Ishikawa (cell line): Measurements from ENCODE around the gene COPS4.

Source experiments
- CREB1 ChIP-seq: IDR thresholded peaks from 2 replicates; pipeline ENCODE4 v1.6.1; 2012; ENCODE audit warnings: low read depth
- EGR1 ChIP-seq: IDR thresholded peaks from 2 replicates; pipeline ENCODE4 v1.6.1; 2012
- EP300 ChIP-seq: IDR thresholded peaks from 2 replicates; pipeline ENCODE4 v1.6.1; 2012; ENCODE audit warnings: borderline replicate concordance
- FOXM1 ChIP-seq: IDR thresholded peaks from 2 replicates; pipeline ENCODE4 v1.6.1; 2012; ENCODE audit warnings: low read depth, borderline replicate concordance
- NFIC ChIP-seq: IDR thresholded peaks from 2 replicates; pipeline ENCODE4 v1.6.1; 2012
- RAD21 ChIP-seq: IDR thresholded peaks from 2 replicates; pipeline ENCODE4 v1.6.1; 2012; ENCODE audit warnings: low read depth
- USF1 ChIP-seq: IDR thresholded peaks from 2 replicates; pipeline ENCODE4 v1.6.1; 2012
- YY1 ChIP-seq: IDR thresholded peaks from 2 replicates; pipeline ENCODE4 v1.6.1; 2012; ENCODE audit warnings: low read depth
- ZBTB7A ChIP-seq: IDR thresholded peaks from 2 replicates; pipeline ENCODE4 v1.6.1; 2012; ENCODE audit warnings: low read depth
- TF ChIP-seq, protein P1 (sequence below): IDR thresholded peaks from 2 replicates; pipeline ENCODE4 v1.6.1; 2012
- TF ChIP-seq, protein P2 (sequence below): IDR thresholded peaks from 2 replicates; pipeline ENCODE4 v1.6.1; 2012; ENCODE audit warnings: low read depth, mild to moderate bottlenecking

- TF ChIP-seq YY1 (no peak), EP300 (no peak), ZBTB7A (no peak), EGR1 (no peak), CREB1 (no peak), RAD21 (no peak), NFIC (no peak), FOXM1 (no peak), USF1 (no peak)
- TF ChIP-seq, protein P1, sequence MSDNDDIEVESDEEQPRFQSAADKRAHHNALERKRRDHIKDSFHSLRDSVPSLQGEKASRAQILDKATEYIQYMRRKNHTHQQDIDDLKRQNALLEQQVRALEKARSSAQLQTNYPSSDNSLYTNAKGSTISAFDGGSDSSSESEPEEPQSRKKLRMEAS, result no peak
- TF ChIP-seq, protein P2, sequence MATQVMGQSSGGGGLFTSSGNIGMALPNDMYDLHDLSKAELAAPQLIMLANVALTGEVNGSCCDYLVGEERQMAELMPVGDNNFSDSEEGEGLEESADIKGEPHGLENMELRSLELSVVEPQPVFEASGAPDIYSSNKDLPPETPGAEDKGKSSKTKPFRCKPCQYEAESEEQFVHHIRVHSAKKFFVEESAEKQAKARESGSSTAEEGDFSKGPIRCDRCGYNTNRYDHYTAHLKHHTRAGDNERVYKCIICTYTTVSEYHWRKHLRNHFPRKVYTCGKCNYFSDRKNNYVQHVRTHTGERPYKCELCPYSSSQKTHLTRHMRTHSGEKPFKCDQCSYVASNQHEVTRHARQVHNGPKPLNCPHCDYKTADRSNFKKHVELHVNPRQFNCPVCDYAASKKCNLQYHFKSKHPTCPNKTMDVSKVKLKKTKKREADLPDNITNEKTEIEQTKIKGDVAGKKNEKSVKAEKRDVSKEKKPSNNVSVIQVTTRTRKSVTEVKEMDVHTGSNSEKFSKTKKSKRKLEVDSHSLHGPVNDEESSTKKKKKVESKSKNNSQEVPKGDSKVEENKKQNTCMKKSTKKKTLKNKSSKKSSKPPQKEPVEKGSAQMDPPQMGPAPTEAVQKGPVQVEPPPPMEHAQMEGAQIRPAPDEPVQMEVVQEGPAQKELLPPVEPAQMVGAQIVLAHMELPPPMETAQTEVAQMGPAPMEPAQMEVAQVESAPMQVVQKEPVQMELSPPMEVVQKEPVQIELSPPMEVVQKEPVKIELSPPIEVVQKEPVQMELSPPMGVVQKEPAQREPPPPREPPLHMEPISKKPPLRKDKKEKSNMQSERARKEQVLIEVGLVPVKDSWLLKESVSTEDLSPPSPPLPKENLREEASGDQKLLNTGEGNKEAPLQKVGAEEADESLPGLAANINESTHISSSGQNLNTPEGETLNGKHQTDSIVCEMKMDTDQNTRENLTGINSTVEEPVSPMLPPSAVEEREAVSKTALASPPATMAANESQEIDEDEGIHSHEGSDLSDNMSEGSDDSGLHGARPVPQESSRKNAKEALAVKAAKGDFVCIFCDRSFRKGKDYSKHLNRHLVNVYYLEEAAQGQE, result no peak
Measured at GRCh38 chr4:83108101-83108861, 73.3 kb downstream of the COPS4 start.
